ENCODE results near the gene ZDHHC19.

Gene ZDHHC19

GRCh38 chr3:196193736-196194541 is 17.3 kb downstream of the ZDHHC19 start:
- peak overlapping the region; percentile 25; the same call in 1 of the 2 replicates for H3K27ac ChIP-seq
- TF ChIP-seq CTCF (conservative IDR thresholded peaks at IDR 0.05) = no peak

GRCh38 chr3:196193133-196193735 is 18.0 kb downstream of the ZDHHC19 start:
- H3K27ac ChIP-seq = peak overlapping the region; percentile 25; the same call in 1 of the 2 replicates
- TF ChIP-seq CTCF (conservative IDR thresholded peaks at IDR 0.05) = no peak

GRCh38 chr3:196192524-196193051 is 18.6 kb downstream of the ZDHHC19 start:
- no peak for TF ChIP-seq CTCF (conservative IDR thresholded peaks at IDR 0.05)
- H3K27ac ChIP-seq = peak overlapping the region; percentile 25; the same call in 1 of the 2 replicates

- peak overlapping the region; percentile 25; the same call in 1 of the 2 replicates for H3K27ac ChIP-seq
- TF ChIP-seq CTCF (conservative IDR thresholded peaks at IDR 0.05) = no peak
Measured at GRCh38 chr3:196192036-196192523, 19.1 kb downstream of the ZDHHC19 start.

GRCh38 chr3:196189566-196190347 is 21.4 kb downstream of the ZDHHC19 start:
- no peak for TF ChIP-seq CTCF (conservative IDR thresholded peaks at IDR 0.05)
- H3K27ac ChIP-seq = no peak overlapping the region

GRCh38 chr3:196186651-196187573 is 24.3 kb downstream of the ZDHHC19 start:
- TF ChIP-seq CTCF (conservative IDR thresholded peaks at IDR 0.05) = no peak
- H3K27ac ChIP-seq = no peak overlapping the region

Data from VCaP (cell line).